ENCODE measurements around the gene HCCS.

DNA sequence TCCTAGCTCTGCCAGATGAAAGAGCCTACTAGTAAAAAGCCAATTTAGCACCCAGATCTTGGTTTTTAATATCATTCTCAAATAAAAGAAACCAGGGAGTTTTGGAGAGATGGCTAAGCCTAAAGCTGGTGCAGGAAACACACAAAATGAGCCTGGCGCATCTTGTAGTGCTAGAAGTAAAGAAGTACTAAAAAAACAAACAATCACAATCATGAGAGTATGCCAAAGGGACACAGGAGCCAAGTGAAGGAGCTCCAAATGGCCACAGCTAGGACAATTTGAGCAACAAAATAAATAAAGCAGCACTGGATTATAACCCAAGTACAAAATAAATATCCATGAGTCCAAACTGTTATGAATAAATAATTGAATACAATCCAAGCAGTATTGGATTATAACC, 37.8 kb upstream of the HCCS start:
- no peak for TF ChIP-seq EZH2 (IDR thresholded peaks at IDR 0.05; ENCODE audit: borderline replicate concordance, low read length)
- TF ChIP-seq, protein P1, sequence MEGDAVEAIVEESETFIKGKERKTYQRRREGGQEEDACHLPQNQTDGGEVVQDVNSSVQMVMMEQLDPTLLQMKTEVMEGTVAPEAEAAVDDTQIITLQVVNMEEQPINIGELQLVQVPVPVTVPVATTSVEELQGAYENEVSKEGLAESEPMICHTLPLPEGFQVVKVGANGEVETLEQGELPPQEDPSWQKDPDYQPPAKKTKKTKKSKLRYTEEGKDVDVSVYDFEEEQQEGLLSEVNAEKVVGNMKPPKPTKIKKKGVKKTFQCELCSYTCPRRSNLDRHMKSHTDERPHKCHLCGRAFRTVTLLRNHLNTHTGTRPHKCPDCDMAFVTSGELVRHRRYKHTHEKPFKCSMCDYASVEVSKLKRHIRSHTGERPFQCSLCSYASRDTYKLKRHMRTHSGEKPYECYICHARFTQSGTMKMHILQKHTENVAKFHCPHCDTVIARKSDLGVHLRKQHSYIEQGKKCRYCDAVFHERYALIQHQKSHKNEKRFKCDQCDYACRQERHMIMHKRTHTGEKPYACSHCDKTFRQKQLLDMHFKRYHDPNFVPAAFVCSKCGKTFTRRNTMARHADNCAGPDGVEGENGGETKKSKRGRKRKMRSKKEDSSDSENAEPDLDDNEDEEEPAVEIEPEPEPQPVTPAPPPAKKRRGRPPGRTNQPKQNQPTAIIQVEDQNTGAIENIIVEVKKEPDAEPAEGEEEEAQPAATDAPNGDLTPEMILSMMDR (IDR thresholded peaks at IDR 0.05; ENCODE audit: low read length): no peak

Data from OCI-LY1 (cell line).